ENCODE data around the gene RNF187.

DNA sequence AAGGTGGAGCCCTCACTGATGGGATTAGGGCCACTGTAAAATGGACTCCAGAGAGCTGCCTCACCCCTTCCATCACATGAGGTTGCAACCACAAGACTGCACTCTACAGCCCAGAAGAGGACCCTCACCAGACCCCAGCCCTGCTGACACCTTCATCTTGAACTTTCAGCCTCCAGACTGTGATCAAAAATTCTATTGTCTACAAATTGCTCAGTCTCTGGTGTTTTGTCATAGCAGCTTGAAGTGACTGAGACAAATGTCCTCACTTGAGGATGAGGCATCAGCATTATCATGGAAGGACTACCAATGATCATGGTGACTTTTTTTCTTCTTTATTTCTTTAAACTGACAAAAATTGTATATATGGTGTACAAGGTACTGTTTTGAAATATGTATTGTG lies 43.8 kb upstream of the RNF187 start:
- TF ChIP-seq EZH2phosphoT487 (IDR thresholded peaks at IDR 0.05; ENCODE audit: insufficient read depth, low read depth): no peak
- TF ChIP-seq EZH2 (IDR thresholded peaks at IDR 0.05; ENCODE audit: insufficient read depth, poor library complexity, severe bottlenecking): no peak
